Body of pancreas (tissue), 4 donors: ENCODE data around the gene KRTAP10-5.

Experiments
- POLR2A ChIP-seq, 3 donors: fragments of 450-650 bp; IDR thresholded peaks; one replicate each; pipeline ENCODE4 v1.6.1; 2016; ENCODE audit warnings: antibody characterized with exemption in 3 of 3, mild to moderate bottlenecking in 2 of 3
- TF ChIP-seq, protein P1 (sequence below), 7 experiments: fragments of 450-650 bp in 4 of 7; fragments of 200-600 bp in 3 of 7; sonication (generic) in 3 of 7; IDR thresholded peaks; one replicate each; pipeline ENCODE4 v1.5.1; 2016 to 2019; ENCODE audit warnings: antibody characterized with exemption in 7 of 7

DNA sequence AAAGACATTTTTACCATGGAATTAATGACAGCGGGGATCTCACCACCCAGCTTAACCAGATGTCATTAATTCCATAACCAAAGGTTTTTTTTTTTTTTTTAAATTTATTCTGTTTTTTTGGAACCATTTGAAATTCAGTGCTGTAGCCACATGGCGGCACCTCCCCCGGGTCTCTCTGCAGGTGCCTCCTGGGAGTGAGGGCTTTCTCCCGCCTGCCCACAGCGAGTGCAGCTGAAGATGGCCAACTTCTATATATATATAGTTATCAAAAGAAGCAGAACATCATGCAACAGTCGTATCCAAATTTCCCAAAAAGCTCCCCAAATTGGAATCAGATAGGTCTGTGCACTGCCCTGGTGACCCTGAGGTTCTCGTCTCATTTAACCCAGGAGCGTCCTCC lies 35.1 kb upstream of the KRTAP10-5 start:
- TF ChIP-seq, protein P1, sequence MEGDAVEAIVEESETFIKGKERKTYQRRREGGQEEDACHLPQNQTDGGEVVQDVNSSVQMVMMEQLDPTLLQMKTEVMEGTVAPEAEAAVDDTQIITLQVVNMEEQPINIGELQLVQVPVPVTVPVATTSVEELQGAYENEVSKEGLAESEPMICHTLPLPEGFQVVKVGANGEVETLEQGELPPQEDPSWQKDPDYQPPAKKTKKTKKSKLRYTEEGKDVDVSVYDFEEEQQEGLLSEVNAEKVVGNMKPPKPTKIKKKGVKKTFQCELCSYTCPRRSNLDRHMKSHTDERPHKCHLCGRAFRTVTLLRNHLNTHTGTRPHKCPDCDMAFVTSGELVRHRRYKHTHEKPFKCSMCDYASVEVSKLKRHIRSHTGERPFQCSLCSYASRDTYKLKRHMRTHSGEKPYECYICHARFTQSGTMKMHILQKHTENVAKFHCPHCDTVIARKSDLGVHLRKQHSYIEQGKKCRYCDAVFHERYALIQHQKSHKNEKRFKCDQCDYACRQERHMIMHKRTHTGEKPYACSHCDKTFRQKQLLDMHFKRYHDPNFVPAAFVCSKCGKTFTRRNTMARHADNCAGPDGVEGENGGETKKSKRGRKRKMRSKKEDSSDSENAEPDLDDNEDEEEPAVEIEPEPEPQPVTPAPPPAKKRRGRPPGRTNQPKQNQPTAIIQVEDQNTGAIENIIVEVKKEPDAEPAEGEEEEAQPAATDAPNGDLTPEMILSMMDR (IDR thresholded peaks at IDR 0.05), result no peak
- no peak for TF ChIP-seq POLR2A (IDR thresholded peaks at IDR 0.05)
